OCI-LY7 (cell line): Measurements from ENCODE around the gene DENND1A. TPM values are rescaled to one million over a fixed set of nuclear protein-coding genes. Genes with fewer than 3 reads are reported as not detected.

Experiments
- BruUV-seq: library from RNA; stranded (reverse); fragments of 400-500 nt; replicated peaks from 2 replicates; lab custom pipeline; 2021; lab: Mats Ljungman, UMichigan
- CTCF ChIA-PET: fragments of 300-600 bp; sonication (Branson Sonifier 250); formaldehyde crosslinking; loops from one replicate; lab custom pipeline; 2022; ENCODE audit warnings: antibody characterized with exemption; ENCODE audit not compliant: unreplicated experiment; lab: Charles Lee
- POLR2A ChIA-PET: fragments of 300-600 bp; sonication (Branson Sonifier 250); formaldehyde crosslinking; loops from one replicate; lab custom pipeline; 2022; ENCODE audit warnings: antibody characterized with exemption; lab: Charles Lee
- DNase-seq: peaks from one replicate; pipeline ENCODE4 v3.0.0-alpha.2; 2015; ENCODE audit warnings: low spot score
- H2AFZ ChIP-seq: fragments of 200-600 bp; sonication (generic), shearing (Covaris generic); 2 replicates; pipeline ENCODE4 v1.6.1; 2014; ENCODE audit warnings: mild to moderate bottlenecking, antibody characterized with exemption, low read length, moderate library complexity
- H3K27ac ChIP-seq: fragments of 200-600 bp; sonication (generic); 2 replicates; pipeline ENCODE4 v1.5.1; 2014; ENCODE audit warnings: mixed run types, low read depth, mild to moderate bottlenecking, moderate library complexity, low read length, inconsistent platforms; ENCODE audit not compliant: poor library complexity, severe bottlenecking
- H3K36me3 ChIP-seq: fragments of 200-600 bp; sonication (generic); 2 replicates; pipeline ENCODE4 v1.6.1; 2014; ENCODE audit warnings: mild to moderate bottlenecking, antibody characterized with exemption, low read length, moderate library complexity, mixed read lengths; ENCODE audit not compliant: insufficient read depth
- H3K4me1 ChIP-seq: fragments of 200-600 bp; sonication (generic); 2 replicates; pipeline ENCODE4 v1.5.1; 2014; ENCODE audit warnings: mild to moderate bottlenecking, low read length; ENCODE audit not compliant: insufficient read depth, poor library complexity, severe bottlenecking
- H3K4me2 ChIP-seq: fragments of 200-600 bp; sonication (generic); 2 replicates; pipeline ENCODE4 v1.6.1; 2014; ENCODE audit warnings: mild to moderate bottlenecking, low read length
- H3K4me3 ChIP-seq: fragments of 200-600 bp; sonication (generic); 2 replicates; pipeline ENCODE4 v1.5.1; 2014; ENCODE audit warnings: mild to moderate bottlenecking, low read depth, low read length; ENCODE audit not compliant: poor library complexity, severe bottlenecking
- H3K79me2 ChIP-seq: fragments of 200-600 bp; sonication (generic); 2 replicates; pipeline ENCODE4 v1.6.1; 2016; ENCODE audit warnings: low read depth, mild to moderate bottlenecking, low read length, moderate library complexity, mixed read lengths; ENCODE audit not compliant: insufficient read depth
- H3K9me2 ChIP-seq: fragments of 200-600 bp; sonication (generic); 2 replicates; pipeline ENCODE4 v1.6.1; 2016; ENCODE audit warnings: mild to moderate bottlenecking, low read length, mixed read lengths; ENCODE audit not compliant: insufficient read depth
- H3K9me3 ChIP-seq: fragments of 200-600 bp; sonication (generic); 2 replicates; pipeline ENCODE4 v1.6.1; 2014; ENCODE audit warnings: mild to moderate bottlenecking, mixed run types, low read length, mixed read lengths
- H4K20me1 ChIP-seq: fragments of 200-600 bp; sonication (generic); 2 replicates; pipeline ENCODE4 v1.6.1; 2014; ENCODE audit warnings: mild to moderate bottlenecking, antibody characterized with exemption, low read length, moderate library complexity, mixed read lengths; ENCODE audit not compliant: insufficient read depth
- EZH2phosphoT487 ChIP-seq: fragments of 200-600 bp; sonication (generic); IDR thresholded peaks from 2 replicates; pipeline ENCODE4 v1.6.1; 2018; ENCODE audit warnings: low read depth, borderline replicate concordance, mild to moderate bottlenecking, mixed run types, antibody characterized with exemption, low read length, moderate library complexity, mixed read lengths
- intact Hi-C: fragments of 100-400 bp; cut with micrococcal nuclease; formaldehyde crosslinking; loops from one replicate; pipeline ENCODE4 v1.10.0; 2022; ENCODE audit not compliant: unreplicated experiment
- total RNA-seq, 2 experiments: library from RNA; depleted of rRNA in 1 of 2; stranded (reverse); fragments of >200 nt in 1 of 2; shearing (Covaris generic) in 1 of 2; gene quantifications; 2 replicates each; pipeline ENCODE4 v1.2.3, GENCODE V29; 2014 to 2022
- TF ChIP-seq, protein P1 (sequence below): fragments of 200-600 bp; sonication (generic); conservative IDR thresholded peaks from 2 replicates; pipeline ENCODE4 v1.5.1; 2014; ENCODE audit warnings: mild to moderate bottlenecking, antibody characterized with exemption, low read length, moderate library complexity, mixed read lengths

The DENND1A gene
- total RNA-seq, 2 experiments from 2014 or later, result 17.9 to 36.3 TPM

DNA sequence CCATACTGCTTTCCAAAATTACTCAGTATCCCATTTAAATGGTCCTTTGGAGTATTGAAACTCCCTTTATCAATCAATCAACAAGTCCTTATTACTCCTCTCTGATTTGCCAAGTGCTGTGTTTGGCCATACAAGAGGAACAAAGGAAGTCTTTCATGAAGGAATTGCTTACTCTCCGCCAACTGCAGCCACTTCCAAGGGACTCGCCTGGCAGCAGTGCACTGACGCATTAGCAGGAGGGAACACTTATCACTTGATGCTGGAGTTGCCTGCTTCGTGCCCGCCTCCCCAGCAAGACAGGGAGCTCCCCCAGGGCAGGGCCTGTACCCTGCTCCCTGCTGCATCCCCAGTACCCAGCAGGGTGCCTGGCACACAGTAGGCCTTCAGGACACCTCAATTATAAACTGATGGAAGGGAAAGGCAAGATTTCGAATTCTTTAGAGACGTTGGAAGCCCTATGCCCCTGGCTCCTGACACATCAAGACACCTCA is 476.1 kb downstream of the DENND1A start:
- H3K4me1 ChIP-seq, result no peaks in the 10 kb centered on the region

DNA sequence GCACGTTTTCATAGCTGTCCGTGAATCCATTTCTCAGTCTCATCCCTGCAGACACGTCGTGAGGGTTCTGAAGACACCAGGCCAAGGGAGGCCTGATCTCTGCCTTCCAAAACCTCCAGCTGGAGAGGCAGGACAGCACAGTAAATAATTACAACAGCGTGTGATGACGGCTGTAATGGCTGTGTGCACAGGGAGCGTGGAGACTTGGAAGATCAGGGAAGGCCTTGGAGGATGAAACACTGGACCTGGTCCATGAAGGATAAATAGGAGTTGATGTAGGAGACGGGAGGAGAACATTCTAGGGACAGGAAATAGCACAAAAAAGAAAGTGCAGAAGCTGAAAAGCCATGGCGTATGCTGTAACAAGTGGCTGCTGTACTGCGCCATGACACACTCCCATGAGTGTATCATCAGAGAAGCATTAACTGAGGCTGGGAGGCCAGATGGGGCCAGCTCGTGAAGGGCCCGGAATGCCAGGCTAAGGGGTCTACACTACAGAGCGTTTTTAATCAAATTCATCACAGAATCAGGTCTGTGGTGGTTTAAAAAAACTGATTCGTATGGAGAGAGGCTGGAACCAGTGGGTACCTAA is 476.8 kb downstream of the DENND1A start:
- Histone ChIP-seq H3K4me1 (no peaks in the 10 kb centered on the region), H3K4me3 (no peak overlapping the region), H3K27ac (no peak overlapping the region), H3K9me2 (no peaks in the 10 kb centered on the region), H3K79me2 (no peaks in the 10 kb centered on the region), H3K4me2 (no peak overlapping the region), H4K20me1 (no peaks in the 10 kb centered on the region), H2AFZ (no peak overlapping the region), H3K36me3 (no peaks in the 10 kb centered on the region), H3K9me3 (no peaks in the 10 kb centered on the region)
- POLR2A ChIA-PET, result no interaction called here
- BruUV-seq, result no TSS peak
- intact Hi-C loops, result no loop called here
- DNase-seq, result no peak
- CTCF ChIA-PET, result no interaction called here
- no peak for TF ChIP-seq EZH2phosphoT487
- TF ChIP-seq, protein P1, sequence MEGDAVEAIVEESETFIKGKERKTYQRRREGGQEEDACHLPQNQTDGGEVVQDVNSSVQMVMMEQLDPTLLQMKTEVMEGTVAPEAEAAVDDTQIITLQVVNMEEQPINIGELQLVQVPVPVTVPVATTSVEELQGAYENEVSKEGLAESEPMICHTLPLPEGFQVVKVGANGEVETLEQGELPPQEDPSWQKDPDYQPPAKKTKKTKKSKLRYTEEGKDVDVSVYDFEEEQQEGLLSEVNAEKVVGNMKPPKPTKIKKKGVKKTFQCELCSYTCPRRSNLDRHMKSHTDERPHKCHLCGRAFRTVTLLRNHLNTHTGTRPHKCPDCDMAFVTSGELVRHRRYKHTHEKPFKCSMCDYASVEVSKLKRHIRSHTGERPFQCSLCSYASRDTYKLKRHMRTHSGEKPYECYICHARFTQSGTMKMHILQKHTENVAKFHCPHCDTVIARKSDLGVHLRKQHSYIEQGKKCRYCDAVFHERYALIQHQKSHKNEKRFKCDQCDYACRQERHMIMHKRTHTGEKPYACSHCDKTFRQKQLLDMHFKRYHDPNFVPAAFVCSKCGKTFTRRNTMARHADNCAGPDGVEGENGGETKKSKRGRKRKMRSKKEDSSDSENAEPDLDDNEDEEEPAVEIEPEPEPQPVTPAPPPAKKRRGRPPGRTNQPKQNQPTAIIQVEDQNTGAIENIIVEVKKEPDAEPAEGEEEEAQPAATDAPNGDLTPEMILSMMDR, result no peak

More for the DNA sequence above, 476.1 kb downstream of the DENND1A start:
- Histone ChIP-seq H3K9me2 (no peaks in the 10 kb centered on the region), H3K79me2 (no peaks in the 10 kb centered on the region), H3K36me3 (no peaks in the 10 kb centered on the region), H4K20me1 (no peaks in the 10 kb centered on the region), H3K9me3 (no peaks in the 10 kb centered on the region), H3K4me2 (no peak overlapping the region), H2AFZ (no peak overlapping the region), H3K27ac (no peak overlapping the region), H3K4me3 (no peak overlapping the region)
- ChIA-PET POLR2A (interaction anchor here (1.2 kb wide), 1 partner anchor 10 kb away, joined by 3 read pairs; no protein-coding TSS in a partner anchor), CTCF (no interaction called here)
- no peak for DNase-seq
- intact Hi-C loops, result no loop called here
- BruUV-seq, result no TSS peak
- no peak for TF ChIP-seq EZH2phosphoT487
- TF ChIP-seq, protein P1, result no peak

DNA sequence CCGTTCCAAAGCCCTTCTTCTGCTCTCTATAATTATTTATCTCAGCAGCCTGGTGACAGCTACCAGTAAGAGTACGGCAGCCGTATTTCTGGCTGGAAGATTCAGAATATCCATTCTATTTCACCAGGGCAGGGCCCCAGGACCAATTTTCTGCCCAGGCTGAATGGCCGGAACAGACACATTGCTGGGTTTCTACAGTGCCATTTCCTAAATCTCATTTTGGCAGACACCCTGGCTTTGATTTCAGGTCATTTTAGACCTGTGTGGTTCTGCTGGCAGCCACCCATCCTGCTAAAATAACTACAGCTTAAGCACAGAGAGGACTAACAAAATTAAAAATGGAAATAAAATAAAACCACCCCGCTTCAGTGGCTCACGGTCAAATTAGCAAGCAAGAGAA is 478.9 kb downstream of the DENND1A start:
- no peaks in the 10 kb centered on the region for H3K36me3 ChIP-seq
- DNase-seq, result no peak
- intact Hi-C loops, result no loop called here
- no peaks in the 10 kb centered on the region for H4K20me1 ChIP-seq
- no peak overlapping the region for H3K27ac ChIP-seq
- BruUV-seq, result no TSS peak
- no peaks in the 10 kb centered on the region for H3K79me2 ChIP-seq
- TF ChIP-seq, protein P1, result no peak
- no peak for TF ChIP-seq EZH2phosphoT487
- no peaks in the 10 kb centered on the region for H3K4me1 ChIP-seq
- no peaks in the 10 kb centered on the region for H3K9me3 ChIP-seq
- no peaks in the 10 kb centered on the region for H3K9me2 ChIP-seq
- ChIA-PET POLR2A (no interaction called here), CTCF (no interaction called here)
- no peak overlapping the region for H2AFZ ChIP-seq
- no peak overlapping the region for H3K4me2 ChIP-seq
- no peak overlapping the region for H3K4me3 ChIP-seq
